Nephron progenitor cell (in vitro differentiated cells): ENCODE measurements around the gene MYORG.

Source experiments
- DNase-seq: peaks from one replicate; pipeline ENCODE4 v3.0.0; 2021
- H3K27ac Mint-ChIP-seq: 2 replicates; pipeline ENCODE4 v1.8.0; 2021; ENCODE audit warnings: mild to moderate bottlenecking, moderate library complexity, mixed read lengths
- H3K27me3 Mint-ChIP-seq: 2 replicates; pipeline ENCODE4 v1.8.0; 2021; ENCODE audit warnings: mild to moderate bottlenecking, low read depth, mixed read lengths; ENCODE audit not compliant: poor library complexity
- H3K36me3 Mint-ChIP-seq: 2 replicates; pipeline ENCODE4 v1.8.0; 2021; ENCODE audit warnings: low read depth, mixed read lengths
- H3K4me1 Mint-ChIP-seq: 2 replicates; pipeline ENCODE4 v1.8.0; 2021; ENCODE audit warnings: mixed read lengths
- H3K4me3 Mint-ChIP-seq: 2 replicates; pipeline ENCODE4 v1.8.0; 2021; ENCODE audit warnings: mild to moderate bottlenecking, moderate library complexity, mixed read lengths
- H3K9me3 Mint-ChIP-seq: 2 replicates; pipeline ENCODE4 v1.8.0; 2021; ENCODE audit warnings: mild to moderate bottlenecking, moderate library complexity, mixed read lengths
- CTCF ChIP-seq: fragments of 200-600 bp; sonication (generic); IDR thresholded peaks from 2 replicates; pipeline ENCODE4 v1.5.0; 2021; ENCODE audit warnings: antibody characterized with exemption

Gene MYORG

GRCh38 chr9:34383904-34384303 is 7.2 kb upstream of the MYORG start:
- Mint-ChIP-seq H3K36me3 (no peaks in the 10 kb centered on the region), H3K4me1 (peaks cover 27% of the 10 kb centered on the region), H3K4me3 (no peak overlapping the region), H3K9me3 (no peaks in the 10 kb centered on the region), H3K27ac (no peak overlapping the region), H3K27me3 (peaks cover 92% of the 10 kb centered on the region)
- DNase-seq = no peak
- no peak for TF ChIP-seq CTCF

GRCh38 chr9:34382879-34383278 is 6.2 kb upstream of the MYORG start:
- no peaks in the 10 kb centered on the region for H3K9me3 Mint-ChIP-seq
- peaks cover 27% of the 10 kb centered on the region for H3K4me1 Mint-ChIP-seq
- peaks cover 96% of the 10 kb centered on the region for H3K27me3 Mint-ChIP-seq
- H3K4me3 Mint-ChIP-seq = no peak overlapping the region
- H3K27ac Mint-ChIP-seq = no peak overlapping the region
- no peak for DNase-seq
- no peaks in the 10 kb centered on the region for H3K36me3 Mint-ChIP-seq
- no peak for TF ChIP-seq CTCF

- DNase-seq = no peak
- no peak overlapping the region for H3K27ac Mint-ChIP-seq
- TF ChIP-seq CTCF = no peak
- H3K9me3 Mint-ChIP-seq = no peaks in the 10 kb centered on the region
- peak overlapping the region; percentile 84 for H3K4me3 Mint-ChIP-seq
- H3K27me3 Mint-ChIP-seq = peaks cover 96% of the 10 kb centered on the region
- no peaks in the 10 kb centered on the region for H3K36me3 Mint-ChIP-seq
- H3K4me1 Mint-ChIP-seq = peaks cover 27% of the 10 kb centered on the region
These were observed 5.4 kb upstream of the MYORG start for GRCh38 chr9:34382054-34382453.

- no peak for DNase-seq
- peaks cover 93% of the 10 kb centered on the region for H3K27me3 Mint-ChIP-seq
- peak overlapping the region; percentile 84 for H3K4me3 Mint-ChIP-seq
- no peak overlapping the region for H3K27ac Mint-ChIP-seq
- H3K4me1 Mint-ChIP-seq = peaks cover 28% of the 10 kb centered on the region
- no peaks in the 10 kb centered on the region for H3K36me3 Mint-ChIP-seq
- no peaks in the 10 kb centered on the region for H3K9me3 Mint-ChIP-seq
- TF ChIP-seq CTCF = no peak
These were observed 4.6 kb upstream of the MYORG start for GRCh38 chr9:34381323-34381722.

GRCh38 chr9:34380511-34381315 is 4.0 kb upstream of the MYORG start:
- H3K36me3 Mint-ChIP-seq = no peaks in the 10 kb centered on the region
- peaks cover 34% of the 10 kb centered on the region for H3K4me1 Mint-ChIP-seq
- peak; percentile 83 for DNase-seq
- no peak overlapping the region for H3K27ac Mint-ChIP-seq
- no peak for TF ChIP-seq CTCF
- H3K27me3 Mint-ChIP-seq = peaks cover 93% of the 10 kb centered on the region
- H3K4me3 Mint-ChIP-seq = peak overlapping the region; percentile 84
- H3K9me3 Mint-ChIP-seq = no peaks in the 10 kb centered on the region

- peaks cover 40% of the 10 kb centered on the region for H3K4me1 Mint-ChIP-seq
- no peaks in the 10 kb centered on the region for H3K9me3 Mint-ChIP-seq
- H3K27me3 Mint-ChIP-seq = peaks cover 91% of the 10 kb centered on the region
- peak overlapping the region; percentile 84 for H3K4me3 Mint-ChIP-seq
- H3K27ac Mint-ChIP-seq = no peak overlapping the region
- TF ChIP-seq CTCF = no peak
- H3K36me3 Mint-ChIP-seq = no peaks in the 10 kb centered on the region
- peak; percentile 36 for DNase-seq
These were observed 3.4 kb upstream of the MYORG start for GRCh38 chr9:34380034-34380510.
